ENCODE results near the gene SIM2. TPM values are rescaled to one million over a fixed set of nuclear protein-coding genes. Genes with fewer than 3 reads are reported as not detected.
A peak's percentile ranks its signal among the peaks of the same experiment; 100 is the strongest.

The SIM2 gene
- total and polyA plus RNA-seq, 2 donors (not counting 1 experiment from before 2014, with no cell fraction given), result 0.22 TPM; not detected in 1

- H3K9ac ChIP-seq (ENCODE audit: insufficient read depth, low read length), result no peak overlapping the region
- no peak for DNase-seq (ENCODE audit: low read depth in 2 of 2)
- no peak overlapping the region for H3K4me3 ChIP-seq (replicated peaks in 1 of 4; ENCODE audit: control extremely low read depth in 1 of 4, insufficient read depth in 1 of 4, low read depth in 3 of 4, low read length in 4 of 4)
- no peaks in the 10 kb centered on the region for H3K9me3 ChIP-seq (ENCODE audit: control insufficient read depth, insufficient read depth, low read depth, low read length)
- no peak overlapping the region for H2AFZ ChIP-seq (ENCODE audit: low read length)
- H3K4me1 ChIP-seq (ENCODE audit: control insufficient read depth, extremely low read depth, insufficient read depth, low read length), result no peaks in the 10 kb centered on the region
- no peak overlapping the region for H3K27ac ChIP-seq (ENCODE audit: insufficient read depth, low read length)
- TF ChIP-seq EZH2 (IDR thresholded peaks at IDR 0.05; ENCODE audit: low read length, missing control alignments) (no peak), CTCF (conservative IDR thresholded peaks at IDR 0.05 in 1 of 2, IDR thresholded peaks at IDR 0.05 in 1 of 2; ENCODE audit: low read depth in 1 of 2, low read length in 2 of 2) (no peak)
- H3K27me3 ChIP-seq (ENCODE audit: control insufficient read depth, insufficient read depth, low read length), result peaks cover 5% of the 10 kb centered on the region
- no peaks in the 10 kb centered on the region for H3K36me3 ChIP-seq (ENCODE audit: control insufficient read depth, insufficient read depth, low read length)
- no peaks in the 10 kb centered on the region for H4K20me1 ChIP-seq (ENCODE audit: control insufficient read depth, extremely low read depth, insufficient read depth, low read length)
- no peaks in the 10 kb centered on the region for H3K79me2 ChIP-seq (ENCODE audit: control insufficient read depth, insufficient read depth, low read length)
- no peak overlapping the region for H3K4me2 ChIP-seq (ENCODE audit: extremely low read depth, insufficient read depth, low read length)
Observed at GRCh38 chr21:36745459-36745858, 46.5 kb downstream of the SIM2 start.

- H4K20me1 ChIP-seq (ENCODE audit: control insufficient read depth, extremely low read depth, insufficient read depth, low read length), result no peaks in the 10 kb centered on the region
- H2AFZ ChIP-seq (ENCODE audit: low read length), result no peak overlapping the region
- no peaks in the 10 kb centered on the region for H3K79me2 ChIP-seq (ENCODE audit: control insufficient read depth, insufficient read depth, low read length)
- H3K9ac ChIP-seq (ENCODE audit: insufficient read depth, low read length), result no peak overlapping the region
- H3K4me3 ChIP-seq (replicated peaks in 1 of 4; ENCODE audit: control extremely low read depth in 1 of 4, insufficient read depth in 1 of 4, low read depth in 3 of 4, low read length in 4 of 4), result peak overlapping the region in 3 of 4 experiments; percentile 12 to 24 (median 14)
- no peak overlapping the region for H3K4me2 ChIP-seq (ENCODE audit: extremely low read depth, insufficient read depth, low read length)
- no peaks in the 10 kb centered on the region for H3K4me1 ChIP-seq (ENCODE audit: control insufficient read depth, extremely low read depth, insufficient read depth, low read length)
- TF ChIP-seq EZH2 (IDR thresholded peaks at IDR 0.05; ENCODE audit: low read length, missing control alignments) (no peak), CTCF (conservative IDR thresholded peaks at IDR 0.05 in 1 of 2, IDR thresholded peaks at IDR 0.05 in 1 of 2; ENCODE audit: low read depth in 1 of 2, low read length in 2 of 2) (no peak)
- no peaks in the 10 kb centered on the region for H3K36me3 ChIP-seq (ENCODE audit: control insufficient read depth, insufficient read depth, low read length)
- DNase-seq (ENCODE audit: low read depth in 2 of 2), result no peak
- no peaks in the 10 kb centered on the region for H3K9me3 ChIP-seq (ENCODE audit: control insufficient read depth, insufficient read depth, low read depth, low read length)
- peaks cover 5% of the 10 kb centered on the region for H3K27me3 ChIP-seq (ENCODE audit: control insufficient read depth, insufficient read depth, low read length)
- no peak overlapping the region for H3K27ac ChIP-seq (ENCODE audit: insufficient read depth, low read length)
Observed at GRCh38 chr21:36747041-36747814, 48.3 kb downstream of the SIM2 start.

GRCh38 chr21:36747815-36748383 is 49.0 kb downstream of the SIM2 start:
- peak overlapping the region in 2 of 4 experiments; percentile 6 to 32 for H3K4me3 ChIP-seq (replicated peaks in 1 of 4; ENCODE audit: control extremely low read depth in 1 of 4, insufficient read depth in 1 of 4, low read depth in 3 of 4, low read length in 4 of 4)
- H4K20me1 ChIP-seq (ENCODE audit: control insufficient read depth, extremely low read depth, insufficient read depth, low read length), result no peaks in the 10 kb centered on the region
- no peak for TF ChIP-seq CTCF (conservative IDR thresholded peaks at IDR 0.05 in 1 of 2, IDR thresholded peaks at IDR 0.05 in 1 of 2; ENCODE audit: low read depth in 1 of 2, low read length in 2 of 2)
- TF ChIP-seq EZH2 (IDR thresholded peaks at IDR 0.05; ENCODE audit: low read length, missing control alignments), result no peak
- no peaks in the 10 kb centered on the region for H3K36me3 ChIP-seq (ENCODE audit: control insufficient read depth, insufficient read depth, low read length)
- H2AFZ ChIP-seq (ENCODE audit: low read length), result no peak overlapping the region
- H3K27me3 ChIP-seq (ENCODE audit: control insufficient read depth, insufficient read depth, low read length), result peaks cover 5% of the 10 kb centered on the region
- no peaks in the 10 kb centered on the region for H3K79me2 ChIP-seq (ENCODE audit: control insufficient read depth, insufficient read depth, low read length)
- H3K9ac ChIP-seq (ENCODE audit: insufficient read depth, low read length), result no peak overlapping the region
- no peak overlapping the region for H3K27ac ChIP-seq (ENCODE audit: insufficient read depth, low read length)
- peak in 1 of 2 donors; percentile 35 for DNase-seq (ENCODE audit: low read depth in 2 of 2)
- H3K9me3 ChIP-seq (ENCODE audit: control insufficient read depth, insufficient read depth, low read depth, low read length), result no peaks in the 10 kb centered on the region
- peak overlapping the region; percentile 54 for H3K4me2 ChIP-seq (ENCODE audit: extremely low read depth, insufficient read depth, low read length)
- no peaks in the 10 kb centered on the region for H3K4me1 ChIP-seq (ENCODE audit: control insufficient read depth, extremely low read depth, insufficient read depth, low read length)
